Heart left ventricle (tissue), 16 donors: ENCODE measurements around the gene ADGRG6. TPM values are rescaled to one million over a fixed set of nuclear protein-coding genes. Genes with fewer than 3 reads are reported as not detected.

Experiments used
- ATAC-seq, 4 donors: fragments of 200-7000 bp; cut with Tn5 transposase; one replicate each; pipeline ENCODE4 v1.9.1; 2020 to 2022; ENCODE audit warnings: moderate library complexity in 4 of 4, mild to moderate bottlenecking in 3 of 4, moderate number of reproducible peaks in 1 of 4
- DNase-seq, 5 donors: peaks; one replicate each; pipeline ENCODE4 v3.0.0-alpha.2; 2020
- H3K27ac ChIP-seq, 12 donors: fragments of 200-600 bp; sonication (generic) in 4 of 12; one replicate each; pipeline versions ENCODE4 v1.5.0 to v1.8.0; 2016 to 2022; ENCODE audit warnings: mild to moderate bottlenecking in 2 of 12
- H3K27me3 ChIP-seq, 9 donors: fragments of 200-600 bp; sonication (generic) in 2 of 9; one replicate each; pipeline versions ENCODE4 v1.5.1 to v1.8.0; 2016 to 2022; ENCODE audit warnings: mild to moderate bottlenecking in 3 of 9
- H3K36me3 ChIP-seq, 9 donors: fragments of 200-600 bp; sonication (generic) in 2 of 9; one replicate each; pipeline versions ENCODE4 v1.5.0 to v1.8.0; 2018 to 2022; ENCODE audit warnings: mild to moderate bottlenecking in 2 of 9
- H3K4me1 ChIP-seq, 12 donors: fragments of 200-600 bp; sonication (generic) in 4 of 12; one replicate each; pipeline versions ENCODE4 v1.5.0 to v1.8.0; 2016 to 2022; ENCODE audit warnings: mild to moderate bottlenecking in 3 of 12
- H3K4me3 ChIP-seq, 12 donors: fragments of 200-600 bp; sonication (generic) in 4 of 12; one replicate each; pipeline versions ENCODE4 v1.5.0 to v1.8.0; 2017 to 2022; ENCODE audit warnings: mild to moderate bottlenecking in 9 of 12, moderate library complexity in 4 of 12
- H3K9me3 ChIP-seq, 12 donors: fragments of 200-600 bp; sonication (generic) in 4 of 12; one replicate each; pipeline versions ENCODE4 v1.5.0 to v1.8.0; 2016 to 2022; ENCODE audit warnings: mild to moderate bottlenecking in 1 of 12
- CTCF ChIP-seq, 12 donors: fragments of 200-600 bp; sonication (generic) in 4 of 12; IDR thresholded peaks; one replicate each; pipeline versions ENCODE4 v1.5.0 to v1.8.0; 2018 to 2022; ENCODE audit warnings: antibody characterized with exemption in 12 of 12, mild to moderate bottlenecking in 5 of 12
- POLR2A ChIP-seq, 2 donors: fragments of 450-650 bp; IDR thresholded peaks; one replicate each; pipeline ENCODE4 v1.6.1; 2017; ENCODE audit warnings: antibody characterized with exemption in 2 of 2, mild to moderate bottlenecking in 2 of 2, moderate library complexity in 2 of 2
- WGBS, 4 donors: extraction: QIAGEN DNeasy Blood & Tissue Kit in 2 of 4; methylation state at CpG; one replicate each; pipeline versions ENCODE4 v1.1.5 to v1.1.7; 2013 to 2018; 5-methylcytosine and 5-hydroxymethylcytosine counted together
- intact Hi-C, 10 donors: fragments of 100-400 bp; cut with DNase I; formaldehyde crosslinking; loops; one replicate each; pipeline versions ENCODE4 v1.11.1 to v1.14.2; 2022
- polyA plus RNA-seq, 2 donors: library from polyadenylated mRNA; stranded (reverse); fragments of 200-250 nt; gene quantifications; one replicate each; pipeline ENCODE4 v1.2.3, GENCODE V29; 2013
- total RNA-seq, 9 donors: library from RNA; depleted of rRNA in 2 of 9; stranded (reverse); fragments of >200 nt in 2 of 9; fragmentation: NEBNext Ultra II Directional in 3 of 9; extraction: Animal tissue kit (Norgen Biotek cat#: 25700) in 3 of 9; gene quantifications; one replicate each; pipeline versions ENCODE4 v1.1.0 to v1.2.4, GENCODE V29; 2016 to 2023
- donor health status: ischemic (EF 13 %, LVEDD 7.1; RV severe dilation, severe dysfunction).
- donor health status: healthy with polysubstance abuse.
- donor health status: DM: no; HTN: yes; CAD: no.
- donor health status: DM: no; HTN: no; CAD: no.
- donor health status: ischemic (EF 25% LVEDD 6.9; RV normal size, moderate dysfunction).
- donor health status: ischemic (EF 25% LVEDD 5.7; RV mildly dilated, moderate dysfunction).
- donor health status: healthy.
- donor health status: DM: yes; HTN: yes; CAD: no.
- donor health status: ischemic (EF 35%, LVEDD 5.7; RV mildly dilated, moderate dysfunction).
- donor health status: nonischemic (EF 11% LVEDD 7.7; RV severe dilation, severe dysfunction).
- donor health status: DM: yes; HTN: yes; CAD: no.
- donor health status: PGD.
- donor health status: ischemic (EF 29% LVEDD 5.4; RV normal size, mild dysfunction).
- donor health status: nonischemic (EF 23%, LVEDD 6.1; RV moderate dilation, normal function).

Gene ADGRG6
- total and polyA plus RNA-seq, 11 donors = 0.61 to 10.5 (median 2.0) TPM

- intact Hi-C loops = no loop called here
- ATAC-seq (no peak), DNase-seq (no peak)
- Histone ChIP-seq H3K4me1 (no peaks in the 10 kb centered on the region), H3K9me3 (no peaks in the 10 kb centered on the region), H3K27ac (no peak overlapping the region), H3K36me3 (no peaks in the 10 kb centered on the region), H3K27me3 (no peaks in the 10 kb centered on the region), H3K4me3 (no peak overlapping the region)
- TF ChIP-seq POLR2A (IDR thresholded peaks at IDR 0.05) (no peak), CTCF (IDR thresholded peaks at IDR 0.05) (no peak)
- WGBS, 4 donors = 73 to 86% (median 81%) methylated on average over 3 of the region's 3 CpGs
Measured at GRCh38 chr6:142336787-142337186, 35.0 kb downstream of the ADGRG6 start.

- no peaks in the 10 kb centered on the region for H3K27me3 ChIP-seq
- TF ChIP-seq POLR2A (IDR thresholded peaks at IDR 0.05) = no peak
- no peak for TF ChIP-seq CTCF (IDR thresholded peaks at IDR 0.05)
- intact Hi-C loops = no loop called here
Measured at GRCh38 chr6:142339113-142339512, 37.3 kb downstream of the ADGRG6 start.

GRCh38 chr6:142339968-142340658 lies 38.3 kb downstream of the ADGRG6 start:
- WGBS, 4 donors = 66 to 89% (median 77%) methylated on average over 1 of the region's 1 CpG
- ATAC-seq = no peak
- Histone ChIP-seq H3K27ac (no peak overlapping the region), H3K9me3 (no peaks in the 10 kb centered on the region), H3K27me3 (no peaks in the 10 kb centered on the region), H3K4me3 (no peak overlapping the region), H3K36me3 (no peaks in the 10 kb centered on the region), H3K4me1 (no peaks in the 10 kb centered on the region)
- intact Hi-C loops = no loop called here
- no peak for DNase-seq
- TF ChIP-seq POLR2A (IDR thresholded peaks at IDR 0.05) (no peak), CTCF (IDR thresholded peaks at IDR 0.05) (no peak)

More at GRCh38 chr6:142339113-142339512, 37.3 kb downstream of the ADGRG6 start:
- Histone ChIP-seq H3K9me3 (no peaks in the 10 kb centered on the region), H3K36me3 (no peaks in the 10 kb centered on the region), H3K27ac (no peak overlapping the region), H3K4me1 (no peaks in the 10 kb centered on the region), H3K4me3 (no peak overlapping the region)
- ATAC-seq (no peak), DNase-seq (no peak)
- 89 to 94% (median 93%) methylated on average over 2 of the region's 2 CpGs for WGBS, 4 donors

- intact Hi-C loops = no loop called here
- Histone ChIP-seq H3K27ac (no peak overlapping the region), H3K27me3 (no peaks in the 10 kb centered on the region), H3K36me3 (no peaks in the 10 kb centered on the region), H3K4me3 (no peak overlapping the region), H3K9me3 (no peaks in the 10 kb centered on the region), H3K4me1 (no peaks in the 10 kb centered on the region)
- ATAC-seq = no peak
- WGBS, 4 donors = 76 to 90% (median 82%) methylated on average over 2 of the region's 2 CpGs
- TF ChIP-seq POLR2A (IDR thresholded peaks at IDR 0.05) (no peak), CTCF (IDR thresholded peaks at IDR 0.05) (no peak)
- DNase-seq = no peak
Measured at GRCh38 chr6:142341855-142342330, 40.1 kb downstream of the ADGRG6 start.
